Neural cell (in vitro differentiated cells): ENCODE data around the gene LYZL6. TPM values are rescaled to one million over a fixed set of nuclear protein-coding genes. Genes with fewer than 3 reads are reported as not detected.
A peak's percentile ranks its signal among the peaks of the same experiment; 100 is the strongest.

ENCODE experiments used
- H2AFZ ChIP-seq: fragments of 200-600, 300-800 bp; sonication (generic), shearing (Covaris generic); 2 replicates; pipeline ENCODE4 v1.6.0; 2014; ENCODE audit warnings: low read depth, mild to moderate bottlenecking, antibody characterized with exemption, low read length, moderate library complexity
- H3F3A ChIP-seq: fragments of 200-600 bp; shearing (Covaris generic); 2 replicates; pipeline ENCODE4 v1.6.1; 2016; ENCODE audit warnings: mild to moderate bottlenecking, moderate library complexity, mixed read lengths, antibody characterized with exemption, low read length; ENCODE audit not compliant: insufficient read depth, poor library complexity, severe bottlenecking
- H3K27ac ChIP-seq: fragments of 200-600, 300-800 bp; sonication (generic), shearing (Covaris generic); 2 replicates; pipeline ENCODE4 v1.5.1; 2014; ENCODE audit warnings: mild to moderate bottlenecking, low read length, moderate library complexity
- H3K27me3 ChIP-seq: fragments of 300-800, 200-600 bp; sonication (generic), shearing (Covaris generic); 2 replicates; pipeline ENCODE4 v1.6.0; 2014; ENCODE audit warnings: mild to moderate bottlenecking, low read depth, low read length, moderate library complexity; ENCODE audit not compliant: insufficient read depth
- H3K36me3 ChIP-seq: fragments of 300-800, 200-600 bp; sonication (generic), shearing (Covaris generic); 2 replicates; pipeline ENCODE4 v1.5.1; 2014; ENCODE audit warnings: mild to moderate bottlenecking, antibody characterized with exemption, low read length, moderate library complexity; ENCODE audit not compliant: insufficient read depth
- H3K4me2 ChIP-seq: fragments of 300-800, 200-600 bp; sonication (generic), shearing (Covaris generic); 2 replicates; pipeline ENCODE4 v1.6.0; 2014; ENCODE audit warnings: mild to moderate bottlenecking, low read length
- H3K4me3 ChIP-seq: fragments of 300-800, 200-600 bp; sonication (generic), shearing (Covaris generic); 2 replicates; pipeline ENCODE4 v1.5.1; 2014; ENCODE audit warnings: mild to moderate bottlenecking, low read length, moderate library complexity
- H3K79me2 ChIP-seq: fragments of 200-600 bp; shearing (Covaris generic); replicated peaks from 2 replicates; pipeline ENCODE4 v1.6.0; 2014; ENCODE audit warnings: mild to moderate bottlenecking, low read length, moderate library complexity; ENCODE audit not compliant: insufficient read depth
- H3K9ac ChIP-seq: fragments of 300-800, 200-600 bp; sonication (generic), shearing (Covaris generic); 2 replicates; pipeline ENCODE4 v1.6.1; 2016; ENCODE audit warnings: mild to moderate bottlenecking, low read length, mixed read lengths
- H3K9me2 ChIP-seq: fragments of 200-600 bp; shearing (Covaris generic); 2 replicates; pipeline ENCODE4 v1.6.1; 2016; ENCODE audit warnings: mild to moderate bottlenecking, low read length, mixed read lengths; ENCODE audit not compliant: insufficient read depth
- H3K9me3 ChIP-seq: fragments of 200-600, 300-800 bp; sonication (generic), shearing (Covaris generic); 2 replicates; pipeline ENCODE4 v1.6.1; 2016; ENCODE audit warnings: mild to moderate bottlenecking, mixed run types, low read length, moderate library complexity, mixed read lengths
- H4K20me1 ChIP-seq: fragments of 200-600 bp; shearing (Covaris generic); 2 replicates; pipeline ENCODE4 v1.6.1; 2016; ENCODE audit warnings: mild to moderate bottlenecking, mixed run types; ENCODE audit not compliant: insufficient read depth
- EP300 ChIP-seq: fragments of 450-650 bp; conservative IDR thresholded peaks from 2 replicates; pipeline ENCODE4 v1.6.1; 2014; ENCODE audit warnings: antibody characterized with exemption, mild to moderate bottlenecking, moderate library complexity; ENCODE audit not compliant: poor library complexity, severe bottlenecking
- EZH2 ChIP-seq: fragments of 200-600, 300-800 bp; shearing (Covaris generic), sonication (generic); IDR thresholded peaks from 2 replicates; pipeline ENCODE4 v1.6.1; 2014; ENCODE audit warnings: antibody characterized with exemption, low read length, borderline replicate concordance, mild to moderate bottlenecking; ENCODE audit not compliant: insufficient read depth, poor library complexity, severe bottlenecking
- MXI1 ChIP-seq: fragments of 450-650 bp; conservative IDR thresholded peaks from 2 replicates; pipeline ENCODE4 v1.6.1; 2014; ENCODE audit warnings: antibody characterized with exemption, mild to moderate bottlenecking; ENCODE audit not compliant: poor library complexity, severe bottlenecking
- POLR2AphosphoS5 ChIP-seq: IDR thresholded peaks from 2 replicates; pipeline ENCODE4 v1.6.1; 2012
- RAD21 ChIP-seq: fragments of 450-650 bp; conservative IDR thresholded peaks from 2 replicates; pipeline ENCODE4 v1.6.1; 2014; ENCODE audit warnings: antibody characterized with exemption, mild to moderate bottlenecking, moderate library complexity
- SMC3 ChIP-seq: fragments of 450-650 bp; conservative IDR thresholded peaks from 2 replicates; pipeline ENCODE4 v1.6.1; 2014; ENCODE audit warnings: antibody characterized with exemption, mild to moderate bottlenecking, moderate library complexity; ENCODE audit not compliant: poor library complexity
- TAF1 ChIP-seq: IDR thresholded peaks from 2 replicates; pipeline ENCODE4 v1.6.1; 2012; ENCODE audit warnings: low read depth
- polyA plus RNA-seq: library from polyadenylated mRNA; depleted of rRNA; stranded (reverse); fragments of >200 nt; gene quantifications from 2 replicates; pipeline ENCODE4 v1.2.3, GENCODE V29; 2014
- TF ChIP-seq, protein P1 (sequence below): fragments of 450-650 bp; IDR thresholded peaks from 2 replicates; pipeline ENCODE4 v1.5.1; 2014; ENCODE audit warnings: antibody characterized with exemption, mild to moderate bottlenecking, moderate library complexity; ENCODE audit not compliant: poor library complexity, severe bottlenecking
- TF ChIP-seq, protein P2 (sequence below): IDR thresholded peaks from 2 replicates; pipeline ENCODE4 v1.6.1; 2012; ENCODE audit warnings: borderline replicate concordance

LYZL6 gene
- polyA plus RNA-seq, 1 donor from 2014 or later: not detected

- H3K9ac ChIP-seq: no peak overlapping the region
- TF ChIP-seq, protein P1, sequence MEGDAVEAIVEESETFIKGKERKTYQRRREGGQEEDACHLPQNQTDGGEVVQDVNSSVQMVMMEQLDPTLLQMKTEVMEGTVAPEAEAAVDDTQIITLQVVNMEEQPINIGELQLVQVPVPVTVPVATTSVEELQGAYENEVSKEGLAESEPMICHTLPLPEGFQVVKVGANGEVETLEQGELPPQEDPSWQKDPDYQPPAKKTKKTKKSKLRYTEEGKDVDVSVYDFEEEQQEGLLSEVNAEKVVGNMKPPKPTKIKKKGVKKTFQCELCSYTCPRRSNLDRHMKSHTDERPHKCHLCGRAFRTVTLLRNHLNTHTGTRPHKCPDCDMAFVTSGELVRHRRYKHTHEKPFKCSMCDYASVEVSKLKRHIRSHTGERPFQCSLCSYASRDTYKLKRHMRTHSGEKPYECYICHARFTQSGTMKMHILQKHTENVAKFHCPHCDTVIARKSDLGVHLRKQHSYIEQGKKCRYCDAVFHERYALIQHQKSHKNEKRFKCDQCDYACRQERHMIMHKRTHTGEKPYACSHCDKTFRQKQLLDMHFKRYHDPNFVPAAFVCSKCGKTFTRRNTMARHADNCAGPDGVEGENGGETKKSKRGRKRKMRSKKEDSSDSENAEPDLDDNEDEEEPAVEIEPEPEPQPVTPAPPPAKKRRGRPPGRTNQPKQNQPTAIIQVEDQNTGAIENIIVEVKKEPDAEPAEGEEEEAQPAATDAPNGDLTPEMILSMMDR: no peak
- TF ChIP-seq EP300 (no peak), SMC3 (no peak), TAF1 (no peak), RAD21 (no peak), POLR2AphosphoS5 (no peak), EZH2 (no peak), MXI1 (no peak)
- TF ChIP-seq, protein P2, sequence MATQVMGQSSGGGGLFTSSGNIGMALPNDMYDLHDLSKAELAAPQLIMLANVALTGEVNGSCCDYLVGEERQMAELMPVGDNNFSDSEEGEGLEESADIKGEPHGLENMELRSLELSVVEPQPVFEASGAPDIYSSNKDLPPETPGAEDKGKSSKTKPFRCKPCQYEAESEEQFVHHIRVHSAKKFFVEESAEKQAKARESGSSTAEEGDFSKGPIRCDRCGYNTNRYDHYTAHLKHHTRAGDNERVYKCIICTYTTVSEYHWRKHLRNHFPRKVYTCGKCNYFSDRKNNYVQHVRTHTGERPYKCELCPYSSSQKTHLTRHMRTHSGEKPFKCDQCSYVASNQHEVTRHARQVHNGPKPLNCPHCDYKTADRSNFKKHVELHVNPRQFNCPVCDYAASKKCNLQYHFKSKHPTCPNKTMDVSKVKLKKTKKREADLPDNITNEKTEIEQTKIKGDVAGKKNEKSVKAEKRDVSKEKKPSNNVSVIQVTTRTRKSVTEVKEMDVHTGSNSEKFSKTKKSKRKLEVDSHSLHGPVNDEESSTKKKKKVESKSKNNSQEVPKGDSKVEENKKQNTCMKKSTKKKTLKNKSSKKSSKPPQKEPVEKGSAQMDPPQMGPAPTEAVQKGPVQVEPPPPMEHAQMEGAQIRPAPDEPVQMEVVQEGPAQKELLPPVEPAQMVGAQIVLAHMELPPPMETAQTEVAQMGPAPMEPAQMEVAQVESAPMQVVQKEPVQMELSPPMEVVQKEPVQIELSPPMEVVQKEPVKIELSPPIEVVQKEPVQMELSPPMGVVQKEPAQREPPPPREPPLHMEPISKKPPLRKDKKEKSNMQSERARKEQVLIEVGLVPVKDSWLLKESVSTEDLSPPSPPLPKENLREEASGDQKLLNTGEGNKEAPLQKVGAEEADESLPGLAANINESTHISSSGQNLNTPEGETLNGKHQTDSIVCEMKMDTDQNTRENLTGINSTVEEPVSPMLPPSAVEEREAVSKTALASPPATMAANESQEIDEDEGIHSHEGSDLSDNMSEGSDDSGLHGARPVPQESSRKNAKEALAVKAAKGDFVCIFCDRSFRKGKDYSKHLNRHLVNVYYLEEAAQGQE: no peak
- H3K9me3 ChIP-seq: no peaks in the 10 kb centered on the region
- no peaks in the 10 kb centered on the region for H3F3A ChIP-seq
- H3K27me3 ChIP-seq: no peaks in the 10 kb centered on the region
- no peak overlapping the region for H3K27ac ChIP-seq
- H3K79me2 ChIP-seq: no peaks in the 10 kb centered on the region
- H3K9me2 ChIP-seq: no peaks in the 10 kb centered on the region
- H2AFZ ChIP-seq: no peak overlapping the region
- no peak overlapping the region for H3K4me3 ChIP-seq
- no peaks in the 10 kb centered on the region for H4K20me1 ChIP-seq
- H3K4me2 ChIP-seq: no peak overlapping the region
- H3K36me3 ChIP-seq: no peaks in the 10 kb centered on the region
These were observed 28.6 kb upstream of the LYZL6 start for GRCh38 chr17:35972066-35972465.

DNA sequence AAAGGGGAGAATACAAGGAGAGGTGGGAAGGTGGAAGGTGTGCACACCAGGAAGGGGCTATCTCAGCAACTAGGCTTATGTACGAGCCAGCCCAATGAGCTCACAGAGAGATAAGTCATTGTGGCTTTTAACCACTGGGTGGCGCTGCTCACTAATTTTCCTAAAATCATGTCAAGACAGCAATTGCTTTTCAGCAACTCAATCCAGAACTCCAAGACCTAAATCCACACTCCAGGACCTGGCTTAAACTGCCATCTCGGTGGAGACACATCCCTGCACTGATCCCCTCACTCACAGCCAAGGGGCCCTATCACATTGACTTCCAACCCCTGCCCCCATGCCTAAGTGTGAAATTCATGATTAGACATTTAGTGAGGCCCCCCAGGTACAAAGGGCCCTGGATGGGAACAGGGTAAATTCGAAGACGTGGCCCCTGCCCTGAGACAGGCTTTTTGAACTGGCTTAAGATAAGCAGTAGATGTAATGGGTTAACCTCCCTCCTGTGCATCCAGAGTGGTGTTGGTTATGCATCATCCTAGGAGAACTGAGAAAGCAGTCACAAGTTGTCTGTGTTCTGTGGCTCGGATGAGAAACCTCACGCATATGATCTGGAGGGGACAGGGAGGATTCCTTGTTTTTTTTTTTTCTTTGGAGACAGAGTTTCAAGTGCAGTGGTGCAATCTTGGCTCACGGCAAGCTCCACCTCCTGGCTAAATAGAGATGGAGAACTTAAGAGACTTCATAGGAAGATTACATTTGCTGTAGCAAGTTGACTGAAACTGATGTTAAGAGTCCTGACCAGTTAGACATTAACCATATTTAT is 26.3 kb upstream of the LYZL6 start:
- H3F3A ChIP-seq: no peaks in the 10 kb centered on the region
- no peaks in the 10 kb centered on the region for H3K79me2 ChIP-seq
- no peak overlapping the region for H3K4me2 ChIP-seq
- H3K27me3 ChIP-seq: no peaks in the 10 kb centered on the region
- TF ChIP-seq MXI1 (peak; percentile 17), POLR2AphosphoS5 (no peak), TAF1 (no peak), RAD21 (peak; percentile 95), EP300 (no peak), EZH2 (no peak), SMC3 (peak; percentile 96)
- TF ChIP-seq, protein P2: no peak
- TF ChIP-seq, protein P1: peak; percentile 92
- H4K20me1 ChIP-seq: no peaks in the 10 kb centered on the region
- H3K9ac ChIP-seq: no peak overlapping the region
- H3K27ac ChIP-seq: no peak overlapping the region
- no peak overlapping the region for H2AFZ ChIP-seq
- H3K4me3 ChIP-seq: no peak overlapping the region
- no peaks in the 10 kb centered on the region for H3K9me3 ChIP-seq
- H3K9me2 ChIP-seq: no peaks in the 10 kb centered on the region
- H3K36me3 ChIP-seq: no peaks in the 10 kb centered on the region
